Glomerular endothelial cell (primary cell): ENCODE results near the gene CTPS1. TPM values are rescaled to one million over a fixed set of nuclear protein-coding genes. Genes with fewer than 3 reads are reported as not detected.

Source experiments
- DNase-seq: peaks from one replicate; pipeline ENCODE4 v3.0.0-alpha.2; 2011; ENCODE audit warnings: low read depth, low spot score; ENCODE audit errors: extremely low read depth
- total RNA-seq: library from RNA; depleted of rRNA; stranded (reverse); fragments of >200 nt; gene quantifications from 2 replicates; pipeline ENCODE4 v1.2.3, GENCODE V29; 2015

Gene CTPS1
- total RNA-seq, 1 donor from 2014 or later = 69.9 TPM

DNA sequence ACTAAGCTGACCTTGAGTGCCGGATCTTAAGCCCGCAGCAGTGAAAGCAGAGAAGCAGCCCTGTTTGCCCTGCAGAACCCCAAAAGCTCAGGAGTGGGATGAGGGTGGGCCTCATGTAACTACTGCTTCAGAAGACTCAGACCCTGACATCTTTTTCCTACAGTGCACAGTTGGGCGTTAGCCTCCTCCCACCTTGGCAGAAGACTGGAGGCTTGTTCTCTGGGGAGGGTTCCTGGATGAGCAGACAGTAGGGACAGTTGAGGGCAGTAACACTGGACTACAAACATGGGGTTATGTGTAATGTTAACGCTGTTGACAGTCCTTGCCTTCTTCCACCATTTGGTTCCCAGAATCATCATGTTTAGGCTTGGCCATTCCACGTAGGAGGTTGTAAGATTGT, 9.6 kb downstream of the CTPS1 start:
- DNase-seq = no peak

GRCh38 chr1:40997096-40997495, 17.6 kb downstream of the CTPS1 start:
- DNase-seq = no peak

GRCh38 chr1:40998668-40999067, 19.2 kb downstream of the CTPS1 start:
- DNase-seq = no peak

GRCh38 chr1:41003127-41003639, 23.7 kb downstream of the CTPS1 start:
- DNase-seq = no peak

- DNase-seq = peak; percentile 83
These were observed 24.2 kb downstream of the CTPS1 start for GRCh38 chr1:41003640-41004220.

DNA sequence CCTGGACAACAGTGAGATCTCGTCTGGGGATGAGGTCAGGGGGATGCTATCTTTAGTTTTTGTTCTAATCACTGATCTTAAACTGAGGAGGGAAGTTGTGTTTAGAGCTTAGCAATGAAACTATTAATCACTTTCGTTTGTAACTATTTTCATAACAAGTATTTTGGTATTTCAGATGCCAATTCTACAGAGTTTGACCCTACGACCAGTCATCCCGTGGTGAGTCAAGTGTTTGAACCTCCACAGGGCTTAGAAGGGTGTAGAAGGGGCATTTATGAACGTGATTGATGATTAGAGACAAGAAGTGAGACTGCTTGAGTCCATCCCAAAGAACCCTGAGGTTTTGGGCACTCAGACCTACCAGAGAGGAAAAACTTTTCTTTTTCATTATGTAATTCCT, 26.4 kb downstream of the CTPS1 start:
- no peak for DNase-seq

DNA sequence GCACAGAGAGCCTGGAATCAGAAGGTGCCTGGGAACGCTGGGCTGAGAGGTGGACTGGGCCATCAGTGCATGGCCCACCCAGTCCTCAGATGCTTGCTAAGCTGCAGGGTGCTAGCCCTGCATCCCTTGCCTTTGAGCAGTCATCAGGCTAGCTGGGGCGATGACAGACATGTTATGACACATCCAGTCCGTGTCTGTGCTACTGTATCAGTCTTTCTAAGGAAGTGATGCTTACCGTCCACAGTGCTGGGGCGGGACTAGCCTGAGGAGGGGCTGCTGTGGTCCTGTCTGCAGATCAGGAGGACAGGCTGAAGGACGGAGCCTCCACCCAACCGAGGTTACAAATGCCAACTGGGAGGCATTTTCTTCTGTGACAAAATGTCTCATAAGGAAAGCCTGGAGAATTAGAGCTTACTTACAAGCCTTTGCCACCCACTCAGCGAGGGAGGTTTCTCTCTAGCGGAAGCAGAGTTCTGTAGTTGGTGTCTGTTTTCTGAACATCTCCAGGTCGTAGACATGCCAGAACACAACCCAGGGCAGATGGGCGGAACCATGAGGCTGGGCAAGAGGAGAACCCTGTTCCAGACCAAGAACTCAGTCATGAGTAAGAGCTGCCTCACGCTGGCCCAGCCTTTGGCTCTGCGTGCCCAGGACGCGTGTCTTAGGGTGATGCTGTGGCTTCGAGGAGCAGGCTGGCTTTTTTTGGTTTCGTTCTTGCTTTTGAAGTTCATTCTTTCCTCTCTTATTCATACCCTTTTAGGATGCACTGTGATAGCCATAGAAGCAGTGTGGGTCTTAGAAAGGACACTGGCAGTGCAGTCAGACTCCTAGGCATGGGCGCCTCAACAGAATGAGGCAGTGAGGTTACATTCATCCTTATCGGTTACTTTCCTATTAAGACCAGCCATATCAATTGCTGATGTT, 27.7 kb downstream of the CTPS1 start:
- DNase-seq = no peak

GRCh38 chr1:41009466-41009865, 30.0 kb downstream of the CTPS1 start:
- no peak for DNase-seq

- no peak for DNase-seq
These were observed 30.8 kb downstream of the CTPS1 start for GRCh38 chr1:41010345-41010744.

GRCh38 chr1:41013024-41013423, 33.5 kb downstream of the CTPS1 start:
- DNase-seq = no peak

GRCh38 chr1:41013796-41014195, 34.3 kb downstream of the CTPS1 start:
- DNase-seq = peak; percentile 90

- DNase-seq = no peak
These were observed 35.4 kb downstream of the CTPS1 start for GRCh38 chr1:41014871-41015270.

- no peak for DNase-seq
These were observed 35.9 kb downstream of the CTPS1 start for GRCh38 chr1:41015281-41015896.

DNA sequence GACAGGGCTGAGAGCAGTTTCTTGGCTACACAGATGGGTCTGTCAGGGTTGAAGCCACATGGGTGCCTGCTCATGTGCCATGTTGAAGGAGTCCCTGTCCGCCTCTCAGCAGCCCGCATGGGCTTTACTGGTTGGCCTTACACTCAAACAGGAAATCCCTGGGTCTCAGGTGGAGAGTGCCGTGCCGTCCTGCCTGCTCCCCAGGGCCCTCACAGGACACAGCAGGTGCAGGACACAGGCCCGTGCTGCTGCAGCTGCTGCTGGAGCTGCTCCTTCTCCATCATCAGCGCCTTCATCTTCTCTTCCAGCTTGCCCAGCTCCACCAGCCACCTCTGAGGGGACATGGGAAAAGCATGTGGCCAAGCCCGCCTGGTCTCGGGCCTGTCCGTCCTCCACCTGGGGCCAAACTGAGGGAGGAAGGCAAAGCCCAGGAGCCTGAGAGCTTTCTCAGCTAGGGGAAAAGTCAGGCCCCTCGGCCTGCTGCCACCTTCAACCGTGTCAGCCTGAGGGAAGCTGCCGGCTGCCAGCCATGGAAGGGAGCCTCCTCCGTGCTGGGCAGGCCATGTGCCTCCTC, 36.5 kb downstream of the CTPS1 start:
- no peak for DNase-seq

- no peak for DNase-seq
These were observed 37.9 kb downstream of the CTPS1 start for GRCh38 chr1:41017141-41018017.

DNA sequence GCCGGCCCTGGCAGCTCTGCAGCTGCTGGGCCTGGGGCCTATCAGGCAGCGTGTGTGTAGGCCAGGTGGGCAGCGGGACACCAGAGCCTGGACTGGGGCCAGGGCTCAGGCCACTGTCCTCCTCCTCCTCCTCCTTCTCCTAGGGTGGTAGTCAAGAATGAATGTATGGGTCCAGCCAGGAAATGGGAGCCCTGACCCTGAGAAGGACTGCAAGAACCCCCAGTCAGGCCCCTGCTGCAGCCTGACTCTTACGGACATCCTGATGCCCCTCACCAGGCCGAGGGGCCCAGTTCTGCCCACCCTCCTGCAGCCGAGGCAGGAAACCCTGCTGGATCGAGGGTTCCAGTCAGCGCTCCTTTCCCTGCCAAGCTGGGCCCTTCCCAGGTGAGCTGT, 38.5 kb downstream of the CTPS1 start:
- DNase-seq = no peak

GRCh38 chr1:41019353-41019745, 39.9 kb downstream of the CTPS1 start:
- no peak for DNase-seq

- DNase-seq = no peak
These were observed 40.6 kb downstream of the CTPS1 start for GRCh38 chr1:41020109-41020576.

DNA sequence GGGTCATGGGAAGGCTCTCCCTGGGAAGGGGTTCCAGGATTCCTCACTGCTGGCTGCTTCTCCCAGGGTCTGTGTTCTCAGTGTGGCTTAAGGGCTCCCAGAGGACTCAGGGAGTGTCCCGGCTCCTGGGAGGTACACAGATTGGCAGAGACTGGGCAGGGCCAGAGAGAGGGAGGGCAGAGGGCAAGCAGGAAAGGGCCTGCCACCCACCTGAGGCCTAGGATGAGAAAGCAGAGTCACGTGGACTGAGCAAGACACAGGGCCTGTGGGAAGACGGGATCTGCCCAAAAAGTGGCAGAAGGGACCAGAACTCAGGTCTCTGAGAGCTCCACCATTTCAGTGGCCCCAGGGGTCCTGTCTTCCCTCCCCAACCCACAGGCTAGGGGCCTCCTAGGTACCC, 41.2 kb downstream of the CTPS1 start:
- no peak for DNase-seq
